OCI-LY7 (cell line): ENCODE measurements around the gene CTNNA3.

Source experiments
- CTCF ChIP-seq: fragments of 200-600 bp; sonication (generic); conservative IDR thresholded peaks from 2 replicates; pipeline ENCODE4 v1.5.1; 2014; ENCODE audit warnings: mild to moderate bottlenecking, antibody characterized with exemption, low read length, moderate library complexity, mixed read lengths
- EZH2phosphoT487 ChIP-seq: fragments of 200-600 bp; sonication (generic); IDR thresholded peaks from 2 replicates; pipeline ENCODE4 v1.6.1; 2018; ENCODE audit warnings: low read depth, borderline replicate concordance, mild to moderate bottlenecking, mixed run types, antibody characterized with exemption, low read length, moderate library complexity, mixed read lengths

- TF ChIP-seq EZH2phosphoT487 (no peak), CTCF (no peak)
Observed at GRCh38 chr10:66215920-66216319, 1480.1 kb downstream of the CTNNA3 start.
